ENCODE results near the gene DPH2. TPM values are rescaled to one million over a fixed set of nuclear protein-coding genes. Genes with fewer than 3 reads are reported as not detected.

DPH2 gene
- total RNA-seq, 2 experiments from 2014 or later: 10.3 to 12.0 TPM

GRCh38 chr1:43962324-43962723, 7.5 kb upstream of the DPH2 start:
- Mint-ChIP-seq H3K4me1 (ENCODE audit: low read depth) (no peaks in the 10 kb centered on the region), H3K27ac (no peak overlapping the region), H3K27me3 (no peaks in the 10 kb centered on the region), H3K36me3 (ENCODE audit: low read depth) (peaks cover 34% of the 10 kb centered on the region), H3K4me3 (no peak overlapping the region), H3K9me3 (no peaks in the 10 kb centered on the region)
- no peaks in the 10 kb centered on the region for H3K4me1 ChIP-seq (ENCODE audit: insufficient read depth, low read length)
- peaks cover 47% of the 10 kb centered on the region for H3K36me3 ChIP-seq (ENCODE audit: insufficient read depth, low read length)
- H3K27ac ChIP-seq (ENCODE audit: low read depth in 1 of 2, low read length in 2 of 2): no peak overlapping the region
- CTCF ChIA-PET: no interaction called here
- DNase-seq (no peak), ATAC-seq (ENCODE audit: poor library complexity) (no peak)
- POLR2A ChIA-PET: no interaction called here
- H3K9me3 ChIP-seq (ENCODE audit: control insufficient read depth in 1 of 2, insufficient read depth in 1 of 2, low read length in 2 of 2): no peaks in the 10 kb centered on the region
- no peak for TF ChIP-seq CTCF (IDR thresholded peaks at IDR 0.05)
- no peak overlapping the region for H3K4me3 ChIP-seq (ENCODE audit: low read length)
- intact Hi-C loops (cut with DNase I, micrococcal nuclease): no loop called here
- no peaks in the 10 kb centered on the region for H3K27me3 ChIP-seq (ENCODE audit: control insufficient read depth in 1 of 2, insufficient read depth in 2 of 2, low read length in 2 of 2)

DNA sequence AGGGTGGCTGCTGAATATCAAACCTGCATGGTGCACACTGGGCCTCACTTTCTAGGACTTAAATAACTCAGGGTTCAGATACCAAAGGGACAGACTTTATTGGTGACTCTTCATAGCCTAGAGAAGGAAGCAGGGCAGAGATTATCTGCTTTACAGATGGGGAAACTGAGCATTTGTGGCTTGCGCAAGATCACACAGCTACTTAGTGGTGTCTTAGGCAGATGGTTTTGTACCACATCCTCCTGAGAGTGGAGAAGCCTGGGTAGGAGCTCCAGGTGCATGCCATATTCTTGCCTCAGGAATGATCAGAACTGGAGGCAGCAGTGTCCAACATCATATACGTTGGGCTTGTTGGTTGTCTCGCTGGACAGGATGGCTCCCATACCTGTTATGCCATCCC, 6.8 kb upstream of the DPH2 start:
- POLR2A ChIA-PET: no interaction called here

GRCh38 chr1:43963890-43964289, 5.9 kb upstream of the DPH2 start:
- H3K9me3 Mint-ChIP-seq: no peaks in the 10 kb centered on the region
- H3K4me3 Mint-ChIP-seq: no peak overlapping the region
- POLR2A ChIA-PET: no interaction called here
- H3K4me1 Mint-ChIP-seq (ENCODE audit: low read depth): no peaks in the 10 kb centered on the region
- no peaks in the 10 kb centered on the region for H3K27me3 Mint-ChIP-seq
- Histone ChIP-seq H3K27ac (ENCODE audit: low read depth in 1 of 2, low read length in 2 of 2) (no peak overlapping the region), H3K4me3 (ENCODE audit: low read length) (no peak overlapping the region), H3K27me3 (ENCODE audit: control insufficient read depth in 1 of 2, insufficient read depth in 2 of 2, low read length in 2 of 2) (no peaks in the 10 kb centered on the region), H3K4me1 (ENCODE audit: insufficient read depth, low read length) (no peaks in the 10 kb centered on the region), H3K36me3 (ENCODE audit: insufficient read depth, low read length) (peaks cover 33% of the 10 kb centered on the region), H3K9me3 (ENCODE audit: control insufficient read depth in 1 of 2, insufficient read depth in 1 of 2, low read length in 2 of 2) (no peaks in the 10 kb centered on the region)
- intact Hi-C loops (cut with DNase I, micrococcal nuclease): no loop called here
- DNase-seq (no peak), ATAC-seq (ENCODE audit: poor library complexity) (no peak)
- H3K36me3 Mint-ChIP-seq (ENCODE audit: low read depth): peaks cover 22% of the 10 kb centered on the region
- no peak for TF ChIP-seq CTCF (IDR thresholded peaks at IDR 0.05)
- no peak overlapping the region for H3K27ac Mint-ChIP-seq
- CTCF ChIA-PET: no interaction called here

More for the DNA sequence above, 6.8 kb upstream of the DPH2 start:
- H3K27me3 Mint-ChIP-seq: no peaks in the 10 kb centered on the region
- intact Hi-C loops (cut with DNase I, micrococcal nuclease): no loop called here
- H3K27me3 ChIP-seq (ENCODE audit: control insufficient read depth in 1 of 2, insufficient read depth in 2 of 2, low read length in 2 of 2): no peaks in the 10 kb centered on the region
- ATAC-seq (ENCODE audit: poor library complexity) (no peak), DNase-seq (no peak)
- CTCF ChIA-PET: no interaction called here
- H3K27ac ChIP-seq (ENCODE audit: low read depth in 1 of 2, low read length in 2 of 2): no peak overlapping the region
- H3K36me3 Mint-ChIP-seq (ENCODE audit: low read depth): peaks cover 30% of the 10 kb centered on the region
- no peaks in the 10 kb centered on the region for H3K9me3 Mint-ChIP-seq
- TF ChIP-seq CTCF (IDR thresholded peaks at IDR 0.05): no peak
- no peak overlapping the region for H3K4me3 ChIP-seq (ENCODE audit: low read length)
- H3K36me3 ChIP-seq (ENCODE audit: insufficient read depth, low read length): peaks cover 40% of the 10 kb centered on the region
- no peak overlapping the region for H3K4me3 Mint-ChIP-seq
- no peaks in the 10 kb centered on the region for H3K4me1 Mint-ChIP-seq (ENCODE audit: low read depth)
- H3K27ac Mint-ChIP-seq: no peak overlapping the region
- H3K9me3 ChIP-seq (ENCODE audit: control insufficient read depth in 1 of 2, insufficient read depth in 1 of 2, low read length in 2 of 2): no peaks in the 10 kb centered on the region
- no peaks in the 10 kb centered on the region for H3K4me1 ChIP-seq (ENCODE audit: insufficient read depth, low read length)

Measured in CD4-positive, alpha-beta T cell (primary cell).